DMS79 treated with DMSO at 0.1 percent for 48 hours (cell line): ENCODE measurements around the gene RNF207.
A peak's percentile ranks its signal among the peaks of the same experiment; 100 is the strongest.

Experiments
- DNase-seq: peaks from one replicate; lab custom pipeline; 2025; lab: John Stamatoyannopoulos, UW

Gene RNF207, protein sequence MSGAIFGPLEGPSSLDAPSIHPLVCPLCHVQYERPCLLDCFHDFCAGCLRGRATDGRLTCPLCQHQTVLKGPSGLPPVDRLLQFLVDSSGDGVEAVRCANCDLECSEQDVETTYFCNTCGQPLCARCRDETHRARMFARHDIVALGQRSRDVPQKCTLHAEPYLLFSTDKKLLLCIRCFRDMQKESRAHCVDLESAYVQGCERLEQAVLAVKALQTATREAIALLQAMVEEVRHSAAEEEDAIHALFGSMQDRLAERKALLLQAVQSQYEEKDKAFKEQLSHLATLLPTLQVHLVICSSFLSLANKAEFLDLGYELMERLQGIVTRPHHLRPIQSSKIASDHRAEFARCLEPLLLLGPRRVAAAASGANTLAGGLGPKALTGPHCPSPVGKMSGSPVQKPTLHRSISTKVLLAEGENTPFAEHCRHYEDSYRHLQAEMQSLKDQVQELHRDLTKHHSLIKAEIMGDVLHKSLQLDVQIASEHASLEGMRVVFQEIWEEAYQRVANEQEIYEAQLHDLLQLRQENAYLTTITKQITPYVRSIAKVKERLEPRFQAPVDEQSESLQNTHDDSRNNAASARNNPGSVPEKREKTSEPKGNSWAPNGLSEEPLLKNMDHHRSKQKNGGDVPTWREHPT

DNA sequence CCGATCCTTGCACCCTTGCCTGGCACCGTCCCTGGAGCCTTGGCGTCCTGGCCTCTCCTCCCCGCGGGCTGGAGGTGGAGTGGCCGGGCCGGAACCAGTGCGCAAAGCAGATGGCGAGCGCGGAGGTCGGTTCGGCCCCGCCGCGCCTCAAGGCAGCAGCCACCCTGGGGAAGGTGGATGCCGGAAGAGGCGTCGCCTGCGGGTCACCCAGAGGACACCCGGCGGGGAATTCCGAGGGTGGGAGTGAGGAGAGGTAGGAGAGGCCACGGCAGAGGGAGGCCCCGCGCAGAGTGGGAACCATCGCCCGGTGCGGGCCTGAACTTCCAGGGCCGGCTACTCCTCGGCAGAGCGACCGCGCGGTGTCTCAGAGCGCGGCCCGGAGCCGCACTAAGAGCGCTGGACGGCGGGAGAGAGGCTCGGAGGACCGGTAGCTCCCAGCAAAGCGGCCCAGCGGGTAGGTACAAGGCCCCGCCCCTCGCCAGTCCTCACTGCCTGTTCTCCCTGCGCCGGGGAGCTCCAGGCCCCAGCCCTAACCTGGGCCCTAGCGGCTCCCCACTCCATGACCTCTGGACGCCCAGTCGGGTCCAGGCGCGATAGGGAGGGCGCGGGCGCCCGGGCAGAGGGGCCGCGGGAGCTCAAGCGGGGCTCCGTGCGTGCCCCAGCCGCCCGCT is at the start of gene RNF207:
Gene RNF207 (plus strand): TSS at position 271 of the 671 bp plus-strand sequence. CDS start 417 bp downstream, outside the sequence.
- peak; percentile 56 for DNase-seq

DNA sequence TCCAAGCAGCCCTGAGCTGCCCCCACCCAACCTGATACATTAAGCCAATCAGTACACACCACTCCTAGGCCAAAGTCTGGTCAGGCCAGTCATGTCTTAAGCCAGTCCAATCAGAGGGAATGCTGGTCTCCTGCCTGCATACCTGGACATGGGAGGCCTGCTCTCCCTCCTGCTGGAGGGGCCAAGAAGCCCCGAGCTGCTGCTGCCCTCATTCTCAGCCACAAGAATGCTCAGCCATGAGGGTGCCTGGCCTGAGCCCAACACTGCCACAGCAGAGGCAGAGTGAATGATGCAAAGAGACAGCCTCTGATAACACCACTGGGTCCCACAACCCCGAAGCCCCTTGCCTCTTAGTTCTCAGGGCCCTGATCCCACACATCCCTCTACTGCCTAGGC is 48.8 kb upstream of the RNF207 start:
- DNase-seq = no peak

DNA sequence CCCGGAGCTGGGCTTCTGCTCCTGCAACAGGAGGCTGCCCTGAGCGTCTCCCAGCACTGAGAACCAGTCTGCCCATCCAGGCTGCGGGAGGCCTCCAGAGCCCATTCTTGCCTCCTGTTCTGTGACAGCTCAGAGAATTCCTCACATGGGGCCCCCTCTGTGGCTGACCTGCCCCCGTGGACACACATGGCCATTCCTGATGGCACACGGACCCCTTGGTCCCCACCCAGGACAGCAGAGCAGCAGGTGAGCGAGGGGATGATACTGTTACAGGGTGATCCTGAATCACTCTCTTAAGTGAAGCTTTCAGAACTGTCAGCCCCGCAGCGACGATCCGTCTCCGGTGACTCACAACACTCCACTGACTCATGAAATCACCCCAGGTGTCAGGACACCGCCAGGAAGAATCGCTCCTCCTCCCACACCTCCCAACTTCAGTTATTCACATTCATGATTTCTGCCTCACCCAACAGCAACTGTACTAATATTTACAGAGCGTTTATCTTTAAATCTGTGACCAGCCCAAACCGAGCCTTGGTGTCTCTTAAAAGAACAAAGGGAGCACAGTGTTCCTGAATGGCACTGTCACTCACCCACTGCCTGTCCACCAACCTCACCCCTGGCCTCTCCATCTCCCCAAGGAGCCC is 48.3 kb upstream of the RNF207 start:
- DNase-seq = no peak

DNA sequence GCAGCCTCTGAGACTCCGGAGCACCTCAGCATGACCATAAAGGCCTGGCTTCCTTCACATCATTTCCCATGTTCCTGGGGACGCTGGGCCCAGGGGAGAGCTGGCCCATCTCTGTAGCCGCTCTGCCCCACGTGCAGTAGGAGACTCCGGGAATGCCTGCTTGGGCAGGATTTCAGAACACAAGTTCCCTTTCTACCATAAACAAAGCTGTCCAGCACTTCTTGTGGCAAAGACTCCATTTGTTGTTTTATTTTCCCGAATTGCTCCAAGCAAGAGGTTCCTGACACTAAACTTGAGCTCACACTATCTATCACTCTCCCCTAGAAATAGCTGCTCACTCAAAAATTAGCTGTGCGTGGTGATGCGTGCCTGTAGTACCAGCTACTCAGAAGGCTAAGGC is 47.7 kb upstream of the RNF207 start:
- no peak for DNase-seq

DNA sequence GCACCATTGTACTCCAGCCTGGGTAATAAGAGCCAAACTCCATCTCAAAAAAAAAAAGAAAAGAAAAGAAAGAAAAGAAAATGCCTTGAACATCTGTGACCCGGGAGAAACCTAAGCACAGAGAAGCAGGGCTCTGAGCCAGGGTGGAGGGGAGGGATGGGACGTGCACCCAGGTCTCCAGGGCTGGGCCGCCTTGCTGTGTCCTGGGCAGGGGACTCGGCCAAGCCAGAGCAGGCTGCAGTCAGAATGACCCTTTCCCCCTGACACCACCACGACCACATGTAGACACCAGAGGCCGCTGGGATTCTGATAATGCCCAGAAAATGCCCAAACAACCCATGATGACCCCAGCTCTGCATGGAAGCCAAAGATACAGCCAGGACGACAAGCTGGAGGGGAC is 43.6 kb upstream of the RNF207 start:
- DNase-seq = no peak

DNA sequence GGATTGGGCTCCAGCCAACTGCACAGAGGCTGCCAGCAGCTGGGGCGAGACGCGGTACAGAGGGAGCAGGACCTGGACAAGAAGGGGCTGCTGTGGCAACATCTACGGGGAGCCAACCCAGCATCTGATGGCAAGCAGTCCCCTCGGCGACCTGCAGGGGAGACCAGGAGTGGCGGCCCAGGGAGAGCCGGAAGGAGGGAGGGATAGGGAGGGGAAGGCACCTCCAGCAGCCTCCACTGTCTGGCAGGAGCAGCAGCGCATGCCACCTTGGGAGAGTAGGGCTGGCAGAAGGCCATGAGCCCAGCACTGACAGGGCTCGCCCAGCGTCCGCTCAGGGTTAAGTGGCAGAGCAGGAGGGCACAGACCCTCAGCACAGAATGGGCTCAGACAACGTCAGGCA is 43.1 kb upstream of the RNF207 start:
- peak; percentile 86 for DNase-seq

DNA sequence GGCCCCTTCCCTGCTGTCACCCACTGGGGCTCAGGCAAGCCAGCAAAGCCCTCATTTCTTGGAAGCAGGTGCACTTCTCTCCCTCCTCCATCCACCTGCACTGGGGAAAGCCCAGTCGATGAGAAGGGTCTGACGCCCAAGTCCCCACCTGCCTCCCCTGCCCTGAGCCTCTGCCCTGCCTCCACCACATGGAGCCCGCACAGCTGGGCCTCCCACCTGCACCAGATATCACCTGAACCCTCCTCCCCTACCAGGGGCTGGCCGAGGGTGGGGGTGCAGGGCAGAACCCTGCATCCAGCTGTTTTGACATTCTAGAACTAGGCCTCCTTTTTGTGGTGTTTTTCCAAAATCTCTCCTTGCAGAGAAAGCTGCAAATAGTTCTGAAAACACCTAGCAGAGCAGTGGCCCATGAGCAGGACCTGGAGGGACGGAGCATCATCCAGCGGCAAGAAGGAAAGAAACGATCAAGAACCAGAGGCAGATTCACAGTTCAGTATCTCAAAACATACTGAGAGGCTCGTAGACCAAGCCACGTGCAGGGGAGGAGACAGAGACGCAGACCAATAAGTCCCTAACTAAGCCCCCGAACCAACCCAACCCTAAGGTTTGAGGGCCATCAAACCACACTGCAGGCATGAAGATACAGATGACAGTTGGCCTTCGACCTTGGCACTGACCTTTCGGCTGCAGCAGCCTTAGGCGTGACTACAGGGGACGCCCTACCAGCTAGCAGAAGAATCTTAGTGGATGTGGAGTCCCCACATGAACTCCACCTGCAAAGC is 42.5 kb upstream of the RNF207 start:
- peak; percentile 86 for DNase-seq

DNA sequence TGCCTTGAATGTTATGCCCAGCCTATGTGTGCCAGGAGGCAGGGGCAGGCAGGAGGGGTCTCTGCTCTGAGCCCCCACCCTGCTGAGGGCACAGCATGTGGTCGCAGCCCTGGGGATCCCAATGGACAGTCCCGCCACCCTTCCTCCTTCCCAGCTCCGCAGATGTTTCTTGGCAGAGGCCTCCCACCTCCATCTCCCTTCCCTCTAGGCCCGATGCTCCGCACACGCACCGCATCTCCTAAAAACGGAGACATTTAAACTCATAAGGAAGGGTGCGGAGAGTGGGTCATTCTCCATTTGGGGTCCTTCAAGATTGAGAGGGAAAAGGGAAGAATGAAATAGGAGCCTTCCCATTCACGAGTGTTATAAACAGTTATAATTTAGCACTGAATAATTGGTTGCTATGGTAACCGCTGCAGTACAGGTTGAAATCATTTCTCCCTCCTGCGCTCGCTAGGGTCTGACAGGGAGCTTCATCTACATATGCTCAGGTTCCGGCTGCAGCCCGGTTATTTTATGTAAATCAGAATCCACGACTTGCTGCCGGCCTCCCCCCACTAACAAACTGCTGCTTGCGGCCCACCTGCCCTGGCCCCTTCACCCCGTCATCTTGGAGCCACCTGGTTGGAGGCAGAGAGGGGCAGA is 41.8 kb upstream of the RNF207 start:
- DNase-seq = peak; percentile 8

DNA sequence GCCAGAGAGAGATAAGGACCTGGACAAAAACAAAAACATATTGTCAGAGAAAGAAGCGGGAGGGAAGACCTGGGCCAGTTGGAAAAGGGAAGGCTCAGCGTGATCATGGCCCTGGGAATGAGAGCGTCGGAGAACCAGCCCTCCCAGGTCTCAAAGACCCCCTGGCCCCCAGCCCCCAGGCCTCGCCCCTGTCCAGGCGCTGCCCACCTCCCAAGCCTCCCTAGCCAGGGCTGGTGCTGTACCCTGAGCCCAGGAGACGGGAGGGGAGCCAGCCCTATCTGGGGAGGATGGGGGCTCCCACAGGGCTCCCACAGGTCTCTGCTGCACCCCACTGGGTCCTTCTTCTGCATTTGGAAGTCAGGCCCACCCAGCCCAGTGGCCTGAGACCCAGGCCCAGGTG is 40.9 kb upstream of the RNF207 start:
- DNase-seq = no peak

DNA sequence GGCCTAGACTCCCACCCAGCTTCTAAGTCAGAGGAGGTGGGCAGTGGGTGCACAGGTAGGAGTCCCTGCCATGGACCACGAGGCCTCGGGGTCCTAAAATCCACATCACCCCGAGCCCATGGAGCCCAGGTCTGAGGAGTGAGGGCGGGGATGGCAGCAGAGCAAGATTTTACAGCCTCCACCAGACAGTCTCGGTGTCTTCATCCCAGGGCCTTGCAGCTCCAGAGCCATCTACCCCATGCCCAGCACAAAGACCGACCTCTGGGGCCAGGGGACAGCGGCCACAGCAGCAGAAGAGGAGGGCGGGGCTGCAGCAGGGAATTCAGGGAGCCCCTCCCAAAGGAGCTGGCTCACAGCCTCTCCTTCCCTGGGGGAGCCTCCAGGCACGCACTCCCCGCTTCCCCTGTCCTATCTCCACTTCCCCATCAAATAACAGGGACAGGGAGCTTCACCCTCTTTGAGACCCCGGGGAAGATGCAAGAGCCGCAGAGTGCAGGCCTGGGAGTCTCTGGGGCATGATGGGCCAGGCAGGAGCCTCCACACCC is 40.4 kb upstream of the RNF207 start:
- DNase-seq = no peak

DNA sequence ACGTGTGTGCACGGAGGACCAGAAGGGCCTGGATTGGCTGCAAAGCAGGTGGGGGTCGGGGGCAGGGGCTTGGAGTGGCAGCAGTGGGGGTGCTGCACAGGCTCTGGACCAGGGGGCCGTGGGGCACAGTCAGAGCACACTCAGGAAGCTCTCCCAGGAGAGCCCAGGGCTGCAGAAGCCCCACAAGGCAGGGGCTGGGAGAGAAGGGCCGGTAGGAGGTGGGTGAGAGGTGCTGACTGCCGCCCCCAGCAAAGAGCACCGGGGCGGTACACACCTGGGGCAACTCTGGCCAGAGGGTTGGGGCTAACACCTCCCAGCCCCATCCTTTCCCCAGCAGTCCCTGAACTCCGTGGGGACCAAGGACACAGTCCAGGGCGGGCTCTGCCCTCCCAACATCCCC is 39.7 kb upstream of the RNF207 start:
- no peak for DNase-seq

DNA sequence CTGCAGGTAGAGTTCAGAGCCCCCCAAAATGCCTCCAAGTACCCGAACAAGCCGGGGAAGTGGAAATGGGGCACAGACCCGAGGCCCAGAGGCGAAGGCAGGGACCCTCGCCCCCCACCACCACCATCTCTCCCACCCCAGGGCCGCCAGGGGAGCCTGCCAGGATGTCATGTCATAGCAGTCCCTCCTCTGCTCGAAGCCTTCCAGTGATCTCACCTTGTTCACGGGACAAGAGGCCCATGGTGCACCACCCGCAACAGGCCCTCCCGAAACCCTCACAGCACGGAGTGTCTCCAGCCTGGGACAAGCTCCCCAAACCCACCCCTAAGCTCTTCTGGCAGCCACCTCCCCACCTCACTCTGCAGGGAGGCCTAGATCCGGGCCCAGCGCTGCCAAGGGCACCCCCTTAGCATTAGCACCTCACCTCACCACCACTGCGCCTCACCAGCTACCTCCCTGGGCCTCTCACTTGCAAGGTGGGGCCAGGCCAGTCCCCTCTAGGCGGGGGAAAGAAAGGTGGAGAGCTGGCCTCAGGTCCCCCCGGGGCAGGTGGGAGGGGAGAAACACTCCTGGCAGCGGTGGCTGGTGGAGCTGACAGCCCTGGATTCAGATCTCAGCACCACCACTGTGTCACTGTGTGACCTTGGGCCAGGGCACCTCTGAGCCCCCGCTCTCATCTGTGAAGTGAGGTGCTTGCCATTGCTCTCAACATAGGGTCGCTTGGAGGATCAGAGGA is 39.1 kb upstream of the RNF207 start:
- DNase-seq = no peak

DNA sequence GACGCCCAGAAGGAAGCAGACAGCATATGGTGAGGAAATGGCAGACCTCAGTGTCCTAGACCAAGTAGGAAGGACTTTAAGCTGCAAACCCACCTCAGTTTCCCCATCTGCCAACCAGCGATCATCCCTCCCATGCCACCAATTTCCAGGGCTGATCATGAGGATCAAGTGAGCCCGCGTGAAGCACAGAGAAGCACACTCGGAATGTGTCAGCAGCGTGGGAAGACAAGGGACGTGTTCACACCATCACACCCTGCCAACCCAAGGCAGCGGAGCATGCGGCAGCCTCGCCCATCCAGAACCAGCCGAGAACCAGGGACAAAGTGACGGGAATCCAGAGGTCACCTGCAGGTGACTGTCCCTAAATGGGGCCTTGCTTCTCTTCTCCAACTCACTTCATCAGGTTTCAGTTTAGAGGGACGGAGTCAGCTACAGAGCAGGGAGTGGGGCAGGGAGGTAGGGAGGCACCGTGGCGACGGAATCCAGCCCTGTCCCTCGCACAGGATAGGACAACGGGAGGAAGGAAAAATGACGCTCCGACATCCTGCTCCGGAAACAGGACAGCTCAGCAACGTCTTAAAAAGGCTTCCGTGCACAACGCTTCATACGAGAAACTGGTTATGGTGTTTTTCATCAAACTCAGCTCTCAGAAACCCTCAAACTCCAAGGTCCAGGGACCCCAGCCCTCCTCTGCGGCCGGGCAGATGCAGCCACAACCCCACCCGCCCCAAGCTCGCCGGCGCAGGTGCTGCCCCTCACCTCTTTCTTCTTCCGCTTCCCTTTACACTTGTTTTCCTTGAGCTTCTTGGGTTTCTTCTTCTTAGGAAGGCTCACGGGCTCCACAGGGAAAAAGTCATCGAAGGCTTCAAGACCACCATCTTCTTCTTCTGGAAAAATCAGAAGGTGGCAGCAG is 38.3 kb upstream of the RNF207 start:
- DNase-seq = no peak

DNA sequence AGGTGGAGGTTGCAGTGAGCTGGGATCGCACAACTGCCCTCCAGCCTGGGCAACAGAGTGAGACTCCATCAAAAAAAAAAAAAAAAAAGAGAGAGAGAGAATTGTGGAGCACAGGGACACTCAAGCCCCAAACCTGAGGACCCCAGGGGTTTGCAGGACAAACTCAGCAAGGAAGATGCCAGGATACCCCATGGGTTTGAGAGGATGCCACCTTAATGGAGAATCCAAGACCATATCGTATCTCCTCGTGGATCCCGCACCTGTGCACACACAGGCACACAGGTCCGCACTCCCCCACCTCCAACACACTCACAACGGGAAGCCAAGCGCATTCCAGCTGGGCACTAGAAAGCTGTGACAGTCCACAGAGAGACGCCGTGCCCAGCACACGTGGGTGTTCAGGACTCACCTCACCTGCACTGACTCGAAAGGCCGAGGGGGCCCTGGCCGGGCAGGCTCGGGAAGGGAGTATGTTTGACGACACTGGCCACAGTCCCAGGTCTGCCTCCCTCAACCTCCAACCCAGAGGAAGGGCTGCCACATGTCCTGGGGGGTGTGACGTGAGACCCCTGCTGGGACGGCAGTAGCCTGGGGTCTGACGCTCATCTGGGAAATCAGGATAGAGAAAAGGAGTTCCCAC is 36.9 kb upstream of the RNF207 start:
- DNase-seq = no peak

DNA sequence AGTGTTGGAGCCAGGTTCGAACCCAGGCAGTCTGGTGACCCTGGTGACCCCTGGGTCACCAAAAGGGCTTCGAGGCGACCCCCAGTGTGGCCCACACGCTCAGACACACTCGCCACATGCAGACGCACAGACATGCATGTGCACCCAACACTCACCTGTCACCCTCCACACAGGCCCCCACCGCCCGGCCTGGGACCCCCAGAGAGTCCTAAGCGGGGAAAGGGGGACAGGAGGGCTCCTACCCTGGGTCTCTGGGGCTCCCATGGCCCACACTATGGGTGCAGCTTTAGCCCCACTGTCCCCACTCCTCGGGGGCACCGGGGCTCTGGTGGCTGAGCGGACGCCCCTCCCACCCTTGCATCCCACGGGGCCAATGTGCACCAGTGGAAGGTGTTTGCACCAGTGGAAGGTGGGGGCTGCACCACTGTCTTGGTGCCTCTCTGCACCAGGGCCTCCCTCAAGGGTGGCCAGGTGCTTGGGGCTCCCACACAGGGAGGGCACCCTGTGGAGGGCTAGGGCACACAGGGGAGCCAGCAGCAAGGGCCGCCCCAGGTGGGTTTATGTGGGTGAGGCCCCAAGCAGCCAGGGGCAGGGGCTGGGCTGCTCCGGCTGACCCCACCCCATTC is 35.7 kb upstream of the RNF207 start:
- DNase-seq = no peak

DNA sequence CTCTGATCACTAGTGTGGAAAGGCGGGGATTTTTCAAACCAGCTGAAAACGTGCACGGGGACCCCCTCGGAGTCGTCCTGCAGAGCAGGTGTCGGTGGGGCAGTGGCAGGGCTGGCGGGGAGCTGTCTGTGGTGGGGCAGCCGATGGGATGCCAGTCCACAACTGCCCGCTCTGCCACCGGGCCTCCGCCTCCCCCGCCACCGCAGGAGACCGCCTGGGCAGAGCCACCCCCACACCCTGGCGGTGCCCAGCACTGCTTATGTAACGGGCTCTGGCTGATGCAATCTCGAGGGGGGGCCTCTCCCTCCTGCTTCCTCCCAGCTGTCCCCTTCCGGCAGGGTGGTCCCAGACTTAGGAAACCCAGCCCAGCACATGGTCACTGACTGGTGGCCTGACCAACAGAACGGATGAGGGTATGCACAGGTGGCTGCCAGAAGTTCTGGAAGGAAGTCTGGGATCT is 35.1 kb upstream of the RNF207 start:
- DNase-seq = no peak

DNA sequence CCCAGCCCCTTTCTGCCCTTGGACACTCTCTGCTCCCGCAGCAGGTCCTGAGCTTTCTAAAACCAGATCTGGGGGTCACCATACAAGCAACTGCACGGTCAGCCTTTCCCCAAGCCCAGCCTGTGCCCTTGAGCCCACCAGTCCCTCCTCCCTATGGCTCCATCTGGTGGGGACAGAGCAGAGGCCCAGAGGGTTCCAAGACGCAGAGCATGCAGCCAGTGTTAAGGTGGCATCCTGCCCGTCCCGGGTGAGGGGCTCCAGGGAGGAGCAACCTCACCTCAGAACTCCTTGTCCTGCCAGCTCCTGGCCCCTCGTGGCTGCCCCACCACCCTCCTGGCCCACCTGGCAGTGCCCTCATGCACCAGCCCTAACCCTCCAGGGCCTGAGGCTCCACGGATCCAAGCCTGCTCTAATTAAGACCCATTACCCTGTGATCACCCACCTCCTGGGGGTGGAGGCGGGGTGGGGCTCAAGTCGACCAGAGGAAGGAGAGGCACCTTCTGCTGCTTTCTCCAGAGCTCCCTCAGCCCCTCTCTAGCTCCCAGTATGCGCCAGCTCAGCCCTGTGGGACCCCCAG is 34.3 kb upstream of the RNF207 start:
- no peak for DNase-seq

DNA sequence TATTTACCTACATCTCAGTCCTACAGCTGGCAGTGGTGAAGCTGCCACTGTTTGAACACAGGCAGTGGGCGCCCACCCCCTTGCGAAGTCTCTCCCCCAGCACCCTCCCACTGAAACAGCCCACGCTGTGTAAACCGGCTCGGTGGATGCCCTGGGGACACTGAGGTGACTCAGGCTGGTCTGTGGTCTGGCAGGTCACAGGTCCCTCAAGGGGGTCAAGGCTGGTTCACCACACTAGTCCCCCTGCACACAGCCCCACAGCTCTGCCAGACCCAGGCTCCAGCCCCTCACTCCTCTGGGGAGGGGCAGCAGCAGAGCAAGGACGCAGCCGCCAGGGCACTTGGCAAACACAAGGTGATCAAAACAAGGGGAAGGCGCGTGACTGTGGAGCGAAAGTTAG is 33.4 kb upstream of the RNF207 start:
- DNase-seq = no peak
